Progenitor cell of endocrine pancreas (in vitro differentiated cells): ENCODE results near the gene RNF150. TPM values are rescaled to one million over a fixed set of nuclear protein-coding genes. Genes with fewer than 3 reads are reported as not detected.

Experiments used
- DNase-seq: peaks from one replicate; pipeline ENCODE4 v3.0.0; 2021; ENCODE audit warnings: low spot score; ENCODE audit not compliant: unreplicated experiment
- H3K27ac Mint-ChIP-seq: 2 replicates; pipeline ENCODE4 v1.8.0; 2021; ENCODE audit warnings: mild to moderate bottlenecking, moderate library complexity, mixed read lengths
- H3K27me3 Mint-ChIP-seq: 2 replicates; pipeline ENCODE4 v1.8.0; 2021; ENCODE audit warnings: mixed read lengths
- H3K36me3 Mint-ChIP-seq: 2 replicates; pipeline ENCODE4 v1.8.0; 2022; ENCODE audit warnings: mixed read lengths; ENCODE audit not compliant: insufficient read depth
- H3K4me1 Mint-ChIP-seq: 2 replicates; pipeline ENCODE4 v1.8.0; 2021; ENCODE audit warnings: low read depth, mixed read lengths
- H3K4me3 Mint-ChIP-seq: 2 replicates; pipeline ENCODE4 v1.8.0; 2021; ENCODE audit warnings: low read depth, mild to moderate bottlenecking, moderate library complexity, mixed read lengths
- H3K9me3 Mint-ChIP-seq: 2 replicates; pipeline ENCODE4 v1.8.0; 2021; ENCODE audit warnings: low read depth, mixed read lengths
- CTCF ChIP-seq: fragments of 200-600 bp; sonication (generic); IDR thresholded peaks from one replicate; pipeline ENCODE4 v1.5.0; 2021; ENCODE audit warnings: antibody characterized with exemption, mild to moderate bottlenecking; ENCODE audit not compliant: unreplicated experiment
- total RNA-seq: library from RNA; stranded (reverse); gene quantifications from 2 replicates; pipeline ENCODE4 v1.2.1, GENCODE V29; 2021

RNF150 gene
- total RNA-seq, 1 donor from 2014 or later: 23.1 TPM

- Mint-ChIP-seq H3K9me3 (peaks cover 4% of the 10 kb centered on the region), H3K27ac (no peak overlapping the region), H3K27me3 (no peaks in the 10 kb centered on the region), H3K36me3 (peaks cover 4% of the 10 kb centered on the region), H3K4me3 (no peak overlapping the region), H3K4me1 (peaks cover 1% of the 10 kb centered on the region)
- no peak for DNase-seq
- no peak for TF ChIP-seq CTCF
These were observed 152.7 kb downstream of the RNF150 start for GRCh38 chr4:140980426-140981200.

GRCh38 chr4:140976768-140977167 is 156.5 kb downstream of the RNF150 start:
- H3K27me3 Mint-ChIP-seq: no peaks in the 10 kb centered on the region
- H3K9me3 Mint-ChIP-seq: peaks cover 4% of the 10 kb centered on the region
- H3K27ac Mint-ChIP-seq: no peak overlapping the region
- no peaks in the 10 kb centered on the region for H3K4me1 Mint-ChIP-seq
- no peak for DNase-seq
- peaks cover 4% of the 10 kb centered on the region for H3K36me3 Mint-ChIP-seq
- TF ChIP-seq CTCF: no peak
- H3K4me3 Mint-ChIP-seq: no peak overlapping the region

GRCh38 chr4:140971077-140971792 is 162.0 kb downstream of the RNF150 start:
- no peak overlapping the region for H3K27ac Mint-ChIP-seq
- no peak for DNase-seq

GRCh38 chr4:140969296-140969695 is 164.0 kb downstream of the RNF150 start:
- Mint-ChIP-seq H3K4me3 (no peak overlapping the region), H3K36me3 (no peaks in the 10 kb centered on the region), H3K4me1 (no peaks in the 10 kb centered on the region), H3K27me3 (no peaks in the 10 kb centered on the region), H3K27ac (no peak overlapping the region), H3K9me3 (no peaks in the 10 kb centered on the region)
- DNase-seq: no peak
- no peak for TF ChIP-seq CTCF

More at GRCh38 chr4:140971077-140971792, 162.0 kb downstream of the RNF150 start:
- no peak for TF ChIP-seq CTCF
- Mint-ChIP-seq H3K9me3 (peaks cover 2% of the 10 kb centered on the region), H3K4me3 (no peak overlapping the region), H3K27me3 (no peaks in the 10 kb centered on the region), H3K36me3 (peaks cover 2% of the 10 kb centered on the region), H3K4me1 (no peaks in the 10 kb centered on the region)

GRCh38 chr4:140968371-140968770 is 164.9 kb downstream of the RNF150 start:
- Mint-ChIP-seq H3K27ac (no peak overlapping the region), H3K4me3 (no peak overlapping the region), H3K9me3 (no peaks in the 10 kb centered on the region), H3K4me1 (no peaks in the 10 kb centered on the region), H3K36me3 (no peaks in the 10 kb centered on the region), H3K27me3 (no peaks in the 10 kb centered on the region)
- TF ChIP-seq CTCF: no peak
- DNase-seq: no peak
